Smooth muscle cell (in vitro differentiated cells): ENCODE measurements around the gene VWA8. TPM values are rescaled to one million over a fixed set of nuclear protein-coding genes. Genes with fewer than 3 reads are reported as not detected.
"Not testable (repeated sequence)": the region's sequence is repeated elsewhere in the genome, so short reads cannot be mapped to it uniquely, and the experiment has no call there.

Experiments
- DNase-seq: peaks from one replicate; lab custom pipeline; 2025; ENCODE audit not compliant: unreplicated experiment; lab: John Stamatoyannopoulos, UW
- H2AFZ ChIP-seq: fragments of 200-600 bp; sonication (generic); 2 replicates; pipeline ENCODE4 v1.6.0; 2016; ENCODE audit warnings: antibody characterized with exemption, low read depth, mild to moderate bottlenecking
- H3F3A ChIP-seq: fragments of 200-600 bp; sonication (generic); 2 replicates; pipeline ENCODE4 v1.6.0; 2017; ENCODE audit warnings: antibody characterized with exemption, low read depth
- H3K27ac ChIP-seq: fragments of 200-600 bp; sonication (generic); 2 replicates; pipeline ENCODE4 v1.5.1; 2016; ENCODE audit warnings: low read depth, mild to moderate bottlenecking
- H3K27me3 ChIP-seq: fragments of 200-600 bp; sonication (generic); 2 replicates; pipeline ENCODE4 v1.6.1; 2016; ENCODE audit warnings: low read depth, mild to moderate bottlenecking
- H3K36me3 ChIP-seq: fragments of 200-600 bp; sonication (generic); 2 replicates; pipeline ENCODE4 v1.5.1; 2016; ENCODE audit warnings: low read depth
- H3K4me1 ChIP-seq: fragments of 200-600 bp; sonication (generic); 2 replicates; pipeline ENCODE4 v1.5.1; 2016; ENCODE audit warnings: low read depth
- H3K4me2 ChIP-seq: fragments of 200-600 bp; sonication (generic); 2 replicates; pipeline ENCODE4 v1.6.0; 2016; ENCODE audit warnings: mild to moderate bottlenecking
- H3K4me3 ChIP-seq: fragments of 200-600 bp; sonication (generic); 2 replicates; pipeline ENCODE4 v1.5.1; 2016; ENCODE audit warnings: mild to moderate bottlenecking
- H3K79me2 ChIP-seq: fragments of 200-600 bp; sonication (generic); 2 replicates; pipeline ENCODE4 v1.6.0; 2016; ENCODE audit warnings: low read depth, mild to moderate bottlenecking
- H3K9ac ChIP-seq: fragments of 200-600 bp; sonication (generic); 2 replicates; pipeline ENCODE4 v1.6.0; 2016; ENCODE audit warnings: low read depth
- H3K9me3 ChIP-seq: fragments of 200-600 bp; sonication (generic); replicated peaks from 2 replicates; pipeline ENCODE4 v1.5.1; 2016; ENCODE audit warnings: low read depth
- H4K20me1 ChIP-seq: fragments of 200-600 bp; sonication (generic); 2 replicates; pipeline ENCODE4 v1.6.0; 2016; ENCODE audit warnings: low read depth
- WGBS: methylation state at CpG from one replicate; pipeline ENCODE4 v1.1.7; 2016; ENCODE audit warnings: low lambda C conversion rate; 5-methylcytosine and 5-hydroxymethylcytosine counted together
- polyA plus RNA-seq: library from polyadenylated mRNA; unstranded; fragments of >200 nt; fragmentation: Nextera tagmentation; extraction: Ambion mirVana; gene quantifications from 2 replicates; pipeline ENCODE4 v1.2.1, GENCODE V29; 2016
- total RNA-seq: library from RNA; depleted of rRNA; stranded (reverse); fragments of >200 nt; gene quantifications from 2 replicates; pipeline ENCODE4 v1.2.3, GENCODE V29; 2014
- TF ChIP-seq, protein P1 (sequence below): fragments of 200-600 bp; sonication (generic); IDR thresholded peaks from 2 replicates; pipeline ENCODE4 v1.5.1; 2017; ENCODE audit warnings: borderline replicate concordance, mild to moderate bottlenecking, antibody characterized with exemption; ENCODE audit not compliant: insufficient read depth, poor library complexity, severe bottlenecking

VWA8 gene
- total and polyA plus RNA-seq, 2 experiments from 2014 or later = 2.6 to 14.4 TPM

DNA sequence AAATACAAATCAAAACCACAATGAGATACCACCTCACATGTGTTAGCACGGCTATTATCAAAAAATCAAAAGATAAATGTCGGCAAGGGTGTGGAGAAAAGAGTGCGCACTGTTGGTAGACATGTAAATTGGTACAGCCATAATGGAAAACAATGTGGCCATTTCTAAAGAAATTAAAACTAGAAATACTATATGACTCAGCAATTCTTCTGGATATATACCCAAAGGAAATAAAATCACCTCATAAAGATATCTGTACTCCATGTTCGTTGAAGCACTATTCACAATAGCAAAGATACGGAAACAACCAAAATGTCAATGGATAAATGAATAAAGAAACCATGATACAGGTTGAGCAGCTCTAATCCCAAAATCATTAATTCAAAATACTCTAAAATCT, 30.8 kb downstream of the VWA8 start:
- Histone ChIP-seq H2AFZ (no peak overlapping the region), H3K4me1 (no peaks in the 10 kb centered on the region), H3K27me3 (no peaks in the 10 kb centered on the region), H3K4me2 (no peak overlapping the region), H3K36me3 (peaks cover 3% of the 10 kb centered on the region), H3K4me3 (no peak overlapping the region), H3F3A (no peaks in the 10 kb centered on the region), H4K20me1 (no peaks in the 10 kb centered on the region), H3K9ac (no peak overlapping the region), H3K9me3 (peaks cover 2% of the 10 kb centered on the region), H3K27ac (no peak overlapping the region), H3K79me2 (no peaks in the 10 kb centered on the region)
- TF ChIP-seq, protein P1, sequence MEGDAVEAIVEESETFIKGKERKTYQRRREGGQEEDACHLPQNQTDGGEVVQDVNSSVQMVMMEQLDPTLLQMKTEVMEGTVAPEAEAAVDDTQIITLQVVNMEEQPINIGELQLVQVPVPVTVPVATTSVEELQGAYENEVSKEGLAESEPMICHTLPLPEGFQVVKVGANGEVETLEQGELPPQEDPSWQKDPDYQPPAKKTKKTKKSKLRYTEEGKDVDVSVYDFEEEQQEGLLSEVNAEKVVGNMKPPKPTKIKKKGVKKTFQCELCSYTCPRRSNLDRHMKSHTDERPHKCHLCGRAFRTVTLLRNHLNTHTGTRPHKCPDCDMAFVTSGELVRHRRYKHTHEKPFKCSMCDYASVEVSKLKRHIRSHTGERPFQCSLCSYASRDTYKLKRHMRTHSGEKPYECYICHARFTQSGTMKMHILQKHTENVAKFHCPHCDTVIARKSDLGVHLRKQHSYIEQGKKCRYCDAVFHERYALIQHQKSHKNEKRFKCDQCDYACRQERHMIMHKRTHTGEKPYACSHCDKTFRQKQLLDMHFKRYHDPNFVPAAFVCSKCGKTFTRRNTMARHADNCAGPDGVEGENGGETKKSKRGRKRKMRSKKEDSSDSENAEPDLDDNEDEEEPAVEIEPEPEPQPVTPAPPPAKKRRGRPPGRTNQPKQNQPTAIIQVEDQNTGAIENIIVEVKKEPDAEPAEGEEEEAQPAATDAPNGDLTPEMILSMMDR = no peak
- DNase-seq = no peak
- WGBS = 95% methylated on average over 5 of the region's 5 CpGs

DNA sequence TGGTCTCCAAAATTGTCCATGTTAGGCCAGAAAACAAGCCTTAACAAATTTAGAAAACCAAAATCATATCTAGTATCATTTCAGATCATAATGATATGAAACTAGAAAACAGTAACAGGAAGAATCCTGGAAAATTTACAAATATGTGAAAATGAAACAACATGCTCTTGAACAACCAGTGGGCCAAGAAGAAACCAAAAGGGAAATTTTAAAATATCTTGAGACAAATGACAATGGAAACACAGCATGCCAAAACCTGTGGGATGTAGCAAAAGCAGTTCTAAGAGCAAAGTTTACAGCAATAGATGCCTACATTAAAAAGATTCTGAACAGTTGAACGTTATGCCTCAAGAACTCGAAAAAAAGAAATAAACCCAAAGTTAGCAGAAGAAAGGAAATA, 32.6 kb downstream of the VWA8 start:
- H3K27ac ChIP-seq = no peak overlapping the region
- 89% methylated on average over 2 of the region's 2 CpGs for WGBS
- H2AFZ ChIP-seq = no peak overlapping the region
- no peak for DNase-seq
- peaks cover 7% of the 10 kb centered on the region for H3K9me3 ChIP-seq
- no peaks in the 10 kb centered on the region for H4K20me1 ChIP-seq
- no peaks in the 10 kb centered on the region for H3F3A ChIP-seq
- no peak overlapping the region for H3K9ac ChIP-seq
- peaks cover 7% of the 10 kb centered on the region for H3K79me2 ChIP-seq
- peaks cover 11% of the 10 kb centered on the region for H3K36me3 ChIP-seq
- H3K4me3 ChIP-seq = no peak overlapping the region
- H3K27me3 ChIP-seq = no peaks in the 10 kb centered on the region
- H3K4me2 ChIP-seq = no peak overlapping the region
- H3K4me1 ChIP-seq = no peaks in the 10 kb centered on the region
- TF ChIP-seq, protein P1 = no peak

DNA sequence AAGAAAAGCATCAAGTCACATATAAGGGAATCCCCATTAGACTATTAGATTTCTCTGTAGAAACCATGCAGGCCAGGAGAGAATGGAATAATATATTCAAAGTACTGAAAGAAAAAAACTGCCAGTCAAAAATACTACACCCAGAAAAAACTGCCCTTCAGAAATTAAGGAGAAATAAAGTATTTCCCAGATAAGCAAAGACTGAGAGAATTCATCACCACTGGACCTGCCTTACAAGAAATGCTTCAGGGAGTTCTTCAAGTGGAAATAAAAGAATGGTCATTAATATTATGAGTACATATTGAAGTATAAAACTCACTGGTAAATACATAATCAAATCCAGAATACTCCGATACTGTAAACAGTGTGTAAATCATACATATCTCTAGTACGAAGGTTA, 35.9 kb downstream of the VWA8 start:
- no peak overlapping the region for H3K4me2 ChIP-seq
- H3K27me3 ChIP-seq = no peaks in the 10 kb centered on the region
- TF ChIP-seq, protein P1 = no peak
- no peaks in the 10 kb centered on the region for H3K4me1 ChIP-seq
- H4K20me1 ChIP-seq = peaks cover 2% of the 10 kb centered on the region
- no peaks in the 10 kb centered on the region for H3F3A ChIP-seq
- peaks cover 10% of the 10 kb centered on the region for H3K79me2 ChIP-seq
- no peak overlapping the region for H3K4me3 ChIP-seq
- H3K9me3 ChIP-seq = peaks cover 7% of the 10 kb centered on the region
- H2AFZ ChIP-seq = no peak overlapping the region
- no peak overlapping the region for H3K27ac ChIP-seq
- peaks cover 11% of the 10 kb centered on the region for H3K36me3 ChIP-seq
- no peak overlapping the region for H3K9ac ChIP-seq
- no peak for DNase-seq
- 99% methylated on average over 2 of the region's 2 CpGs for WGBS

DNA sequence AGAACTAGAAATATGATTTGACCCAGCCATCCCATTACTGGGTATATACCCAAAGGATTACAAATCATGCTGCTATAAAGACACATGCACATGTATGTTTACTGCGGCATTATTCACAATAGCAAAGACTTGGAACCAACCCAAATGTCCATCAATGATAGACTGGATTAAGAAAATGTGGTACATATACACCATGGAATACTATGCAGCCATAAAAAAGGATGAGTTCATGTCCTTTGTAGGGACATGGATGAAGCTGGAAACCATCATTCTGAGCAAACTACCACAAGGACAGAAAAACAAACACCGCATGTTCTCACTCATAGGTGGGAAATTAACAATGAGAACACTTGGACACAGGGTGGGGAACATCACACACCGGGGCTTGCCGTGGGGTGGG, 38.0 kb downstream of the VWA8 start:
- peaks cover 17% of the 10 kb centered on the region for H3K79me2 ChIP-seq
- H3K9me3 ChIP-seq, H3F3A ChIP-seq, H4K20me1 ChIP-seq, H3K36me3 ChIP-seq, DNase-seq, H3K27me3 ChIP-seq, H3K4me3 ChIP-seq, H3K4me2 ChIP-seq, H3K9ac ChIP-seq, H3K4me1 ChIP-seq, H3K27ac ChIP-seq, H2AFZ ChIP-seq: not testable (repeated sequence)
- WGBS = 94% methylated on average over 4 of the region's 4 CpGs
